ENCODE measurements around the gene STX3.

STX3 gene

DNA sequence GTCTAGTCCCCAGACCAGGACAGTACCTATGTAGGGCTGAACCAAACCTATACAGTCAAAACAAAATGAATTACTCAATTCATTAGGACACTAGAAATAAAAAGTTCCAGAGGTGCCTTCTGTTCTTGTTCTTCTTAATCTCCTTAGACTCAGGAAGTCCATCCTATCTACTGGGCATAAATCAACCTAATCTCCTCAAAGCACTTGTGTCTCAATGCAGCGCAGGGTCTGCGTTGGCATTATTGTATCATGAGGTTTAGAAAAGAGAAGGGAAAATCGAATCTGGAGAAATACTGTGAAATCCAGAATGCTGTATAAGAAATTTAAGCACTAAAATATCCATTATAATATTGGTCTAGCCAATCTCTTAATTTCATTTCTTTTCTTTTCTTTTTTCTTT lies 39.1 kb upstream of the STX3 start:
- TF ChIP-seq, protein P1, sequence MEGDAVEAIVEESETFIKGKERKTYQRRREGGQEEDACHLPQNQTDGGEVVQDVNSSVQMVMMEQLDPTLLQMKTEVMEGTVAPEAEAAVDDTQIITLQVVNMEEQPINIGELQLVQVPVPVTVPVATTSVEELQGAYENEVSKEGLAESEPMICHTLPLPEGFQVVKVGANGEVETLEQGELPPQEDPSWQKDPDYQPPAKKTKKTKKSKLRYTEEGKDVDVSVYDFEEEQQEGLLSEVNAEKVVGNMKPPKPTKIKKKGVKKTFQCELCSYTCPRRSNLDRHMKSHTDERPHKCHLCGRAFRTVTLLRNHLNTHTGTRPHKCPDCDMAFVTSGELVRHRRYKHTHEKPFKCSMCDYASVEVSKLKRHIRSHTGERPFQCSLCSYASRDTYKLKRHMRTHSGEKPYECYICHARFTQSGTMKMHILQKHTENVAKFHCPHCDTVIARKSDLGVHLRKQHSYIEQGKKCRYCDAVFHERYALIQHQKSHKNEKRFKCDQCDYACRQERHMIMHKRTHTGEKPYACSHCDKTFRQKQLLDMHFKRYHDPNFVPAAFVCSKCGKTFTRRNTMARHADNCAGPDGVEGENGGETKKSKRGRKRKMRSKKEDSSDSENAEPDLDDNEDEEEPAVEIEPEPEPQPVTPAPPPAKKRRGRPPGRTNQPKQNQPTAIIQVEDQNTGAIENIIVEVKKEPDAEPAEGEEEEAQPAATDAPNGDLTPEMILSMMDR (conservative IDR thresholded peaks at IDR 0.05; ENCODE audit: control insufficient read depth, insufficient read depth, low read depth, low read length), result no peak
- H3K4me3 ChIP-seq (ENCODE audit: control insufficient read depth, low read depth, low read length), result no peak overlapping the region
- no peak for DNase-seq (ENCODE audit: low read depth)

DNA sequence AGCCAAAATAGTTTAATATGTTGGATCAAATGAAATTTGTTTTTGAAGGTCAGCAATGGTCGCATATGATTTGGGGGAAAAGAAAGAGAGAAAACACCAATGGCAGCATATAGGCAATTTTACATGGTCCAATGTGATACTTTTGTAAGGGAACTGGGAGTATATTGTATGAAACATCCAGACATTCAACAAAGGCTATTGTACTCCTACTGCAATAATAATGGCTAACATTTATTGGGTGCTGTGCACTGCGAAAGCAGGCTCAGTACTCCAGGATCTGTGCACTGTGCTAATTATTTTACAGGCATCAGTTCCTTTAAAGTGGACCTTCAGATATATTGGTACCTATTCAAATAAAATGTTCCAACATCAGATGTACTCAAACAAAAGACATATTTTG lies 35.6 kb upstream of the STX3 start:
- TF ChIP-seq, protein P1 (conservative IDR thresholded peaks at IDR 0.05; ENCODE audit: control insufficient read depth, insufficient read depth, low read depth, low read length), result no peak
- no peak for DNase-seq (ENCODE audit: low read depth)
- no peak overlapping the region for H3K4me3 ChIP-seq (ENCODE audit: control insufficient read depth, low read depth, low read length)

DNA sequence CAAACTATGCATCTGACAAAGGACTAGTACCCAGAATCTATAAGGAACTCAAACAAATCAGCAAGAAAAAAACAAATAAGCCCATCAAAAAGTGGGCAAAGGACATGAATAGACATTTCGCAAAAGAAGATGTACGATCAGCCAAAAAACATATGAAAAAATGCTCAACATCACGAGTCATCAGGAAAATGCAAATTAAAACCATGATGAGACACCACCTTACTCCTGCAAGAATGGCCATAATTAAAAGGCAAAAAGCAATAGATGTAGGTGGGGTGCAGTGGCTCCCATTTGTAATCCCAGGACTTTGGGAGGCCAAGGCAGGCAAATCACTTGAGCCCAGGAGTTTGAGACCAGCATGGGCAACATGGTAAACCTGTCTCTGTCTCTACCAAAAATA lies 31.1 kb upstream of the STX3 start:
- TF ChIP-seq, protein P1 (conservative IDR thresholded peaks at IDR 0.05; ENCODE audit: control insufficient read depth, insufficient read depth, low read depth, low read length), result no peak

DNA sequence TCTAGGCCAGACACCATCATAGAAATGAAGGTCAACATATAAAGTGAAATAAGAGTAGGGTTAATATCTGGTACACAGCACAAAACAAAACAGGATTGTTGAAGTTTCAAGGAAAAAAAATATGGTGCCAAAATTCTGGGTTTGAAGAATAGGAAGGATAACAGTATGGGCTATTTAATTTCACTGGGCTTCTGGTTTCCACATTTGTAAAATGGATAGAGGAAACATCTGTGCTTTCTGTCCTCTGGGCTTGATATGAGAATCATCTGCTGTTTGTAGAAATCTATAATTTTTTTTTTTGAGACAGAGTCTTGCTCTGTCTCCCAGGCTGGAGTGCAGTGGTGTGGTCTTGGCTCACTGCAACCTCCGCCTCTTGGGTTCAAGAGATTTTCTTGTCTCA lies 27.8 kb upstream of the STX3 start:
- TF ChIP-seq, protein P1 (conservative IDR thresholded peaks at IDR 0.05; ENCODE audit: control insufficient read depth, insufficient read depth, low read depth, low read length), result no peak
- no peak overlapping the region for H3K4me3 ChIP-seq (ENCODE audit: control insufficient read depth, low read depth, low read length)
- no peak for DNase-seq (ENCODE audit: low read depth)

More for the DNA sequence above, 31.1 kb upstream of the STX3 start:
- peak; percentile 23 for DNase-seq (ENCODE audit: low read depth)
- H3K4me3 ChIP-seq (ENCODE audit: control insufficient read depth, low read depth, low read length), result no peak overlapping the region

DNA sequence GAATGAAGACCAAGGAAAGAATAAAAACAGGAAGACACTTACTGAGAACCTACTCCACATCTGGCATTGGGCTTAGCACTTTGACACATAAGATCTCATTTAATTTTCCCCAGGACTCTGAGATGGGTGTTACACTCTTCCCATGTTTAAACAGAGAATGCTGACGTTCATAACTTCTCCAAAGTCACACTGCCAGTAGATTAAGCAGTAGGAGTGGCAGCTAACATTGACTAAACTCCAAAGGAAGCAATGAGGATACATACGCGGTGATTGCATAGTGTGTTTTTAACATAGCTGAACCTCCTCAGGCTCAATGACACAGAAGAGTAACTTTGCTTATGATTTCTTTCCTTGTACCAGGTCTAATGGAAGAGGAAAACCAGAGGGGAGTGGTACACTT lies 27.0 kb upstream of the STX3 start:
- TF ChIP-seq, protein P1 (conservative IDR thresholded peaks at IDR 0.05; ENCODE audit: control insufficient read depth, insufficient read depth, low read depth, low read length), result no peak
- no peak for DNase-seq (ENCODE audit: low read depth)
- H3K4me3 ChIP-seq (ENCODE audit: control insufficient read depth, low read depth, low read length), result no peak overlapping the region

DNA sequence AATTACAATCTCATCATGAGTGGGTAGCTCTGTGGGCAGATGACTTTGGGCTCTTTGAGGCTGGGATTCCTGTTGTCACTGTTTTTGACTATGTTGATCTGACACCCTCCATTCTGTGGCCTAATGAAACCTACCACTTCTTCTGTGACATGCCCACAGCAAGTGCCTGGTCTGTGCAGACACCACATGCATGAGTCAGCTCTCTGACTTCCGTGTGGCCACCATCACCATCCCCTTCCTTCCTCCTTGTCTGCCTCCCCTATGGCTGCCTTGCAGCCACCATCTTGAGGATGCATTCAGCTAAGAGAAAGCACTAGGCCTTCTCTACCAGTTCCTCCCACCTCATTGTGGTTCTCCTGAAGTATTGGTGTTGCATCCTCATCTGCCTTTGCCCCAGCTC lies 26.3 kb upstream of the STX3 start:
- TF ChIP-seq, protein P1 (conservative IDR thresholded peaks at IDR 0.05; ENCODE audit: control insufficient read depth, insufficient read depth, low read depth, low read length), result no peak
- no peak overlapping the region for H3K4me3 ChIP-seq (ENCODE audit: control insufficient read depth, low read depth, low read length)
- no peak for DNase-seq (ENCODE audit: low read depth)

DNA sequence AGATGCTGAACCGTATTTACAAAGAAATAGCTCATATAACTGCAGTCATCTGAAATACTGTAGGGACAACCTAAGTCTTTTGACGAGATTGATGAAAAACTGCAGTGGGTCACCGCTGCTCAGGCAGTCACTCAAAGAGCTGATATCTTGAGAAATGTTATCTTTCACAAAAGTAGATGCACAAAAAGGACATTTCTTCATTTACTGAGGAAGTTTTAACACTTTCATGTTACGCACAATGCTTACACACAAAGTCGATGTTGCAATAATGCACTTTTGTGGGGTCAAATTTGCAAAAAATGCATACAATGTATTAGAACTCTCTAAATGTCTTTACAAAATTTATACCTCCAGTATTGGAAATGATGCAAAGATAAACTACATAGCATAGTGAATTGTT lies 25.3 kb upstream of the STX3 start:
- TF ChIP-seq, protein P1 (conservative IDR thresholded peaks at IDR 0.05; ENCODE audit: control insufficient read depth, insufficient read depth, low read depth, low read length), result no peak
- H3K4me3 ChIP-seq (ENCODE audit: control insufficient read depth, low read depth, low read length), result no peak overlapping the region
- DNase-seq (ENCODE audit: low read depth), result no peak
